ENCODE data around the gene XRN2.

XRN2 gene

GRCh38 chr20:21384308-21384892 is 81.3 kb downstream of the XRN2 start:
- Histone ChIP-seq H3K27me3 (ENCODE audit: control insufficient read depth, insufficient read depth, low read length) (no peaks in the 10 kb centered on the region), H3K4me1 (ENCODE audit: control insufficient read depth, insufficient read depth, low read length) (no peaks in the 10 kb centered on the region), H3K4me3 (ENCODE audit: low read length) (no peak overlapping the region), H3K36me3 (ENCODE audit: control insufficient read depth, insufficient read depth, low read length) (no peaks in the 10 kb centered on the region), H3K9ac (ENCODE audit: low read length) (no peak overlapping the region), H3K9me3 (ENCODE audit: control insufficient read depth, low read length) (no peaks in the 10 kb centered on the region)

- Histone ChIP-seq H3K4me3 (ENCODE audit: low read length) (no peak overlapping the region), H3K36me3 (ENCODE audit: control insufficient read depth, insufficient read depth, low read length) (no peaks in the 10 kb centered on the region), H3K9me3 (ENCODE audit: control insufficient read depth, low read length) (no peaks in the 10 kb centered on the region)
These were observed 83.0 kb downstream of the XRN2 start for GRCh38 chr20:21386111-21386510.

GRCh38 chr20:21387528-21387927 is 84.4 kb downstream of the XRN2 start:
- Histone ChIP-seq H3K27me3 (ENCODE audit: control insufficient read depth, insufficient read depth, low read length) (peaks cover 15% of the 10 kb centered on the region), H3K36me3 (ENCODE audit: control insufficient read depth, insufficient read depth, low read length) (no peaks in the 10 kb centered on the region), H3K4me1 (ENCODE audit: control insufficient read depth, insufficient read depth, low read length) (no peaks in the 10 kb centered on the region), H3K9ac (ENCODE audit: low read length) (no peak overlapping the region), H3K9me3 (ENCODE audit: control insufficient read depth, low read length) (no peaks in the 10 kb centered on the region), H3K4me3 (ENCODE audit: low read length) (no peak overlapping the region)

More at GRCh38 chr20:21386111-21386510, 83.0 kb downstream of the XRN2 start:
- H3K9ac ChIP-seq (ENCODE audit: low read length) = no peak overlapping the region
- peaks cover 1% of the 10 kb centered on the region for H3K27me3 ChIP-seq (ENCODE audit: control insufficient read depth, insufficient read depth, low read length)
- no peaks in the 10 kb centered on the region for H3K4me1 ChIP-seq (ENCODE audit: control insufficient read depth, insufficient read depth, low read length)

- no peak overlapping the region for H3K4me3 ChIP-seq (ENCODE audit: low read length)
- no peak overlapping the region for H3K9ac ChIP-seq (ENCODE audit: low read length)
- H3K27me3 ChIP-seq (ENCODE audit: control insufficient read depth, insufficient read depth, low read length) = peaks cover 26% of the 10 kb centered on the region
- H3K9me3 ChIP-seq (ENCODE audit: control insufficient read depth, low read length) = no peaks in the 10 kb centered on the region
- no peaks in the 10 kb centered on the region for H3K4me1 ChIP-seq (ENCODE audit: control insufficient read depth, insufficient read depth, low read length)
- H3K36me3 ChIP-seq (ENCODE audit: control insufficient read depth, insufficient read depth, low read length) = no peaks in the 10 kb centered on the region
These were observed 85.4 kb downstream of the XRN2 start for GRCh38 chr20:21388566-21388965.

GRCh38 chr20:21389368-21389767 is 86.2 kb downstream of the XRN2 start:
- Histone ChIP-seq H3K27me3 (ENCODE audit: control insufficient read depth, insufficient read depth, low read length) (peaks cover 34% of the 10 kb centered on the region), H3K9ac (ENCODE audit: low read length) (no peak overlapping the region), H3K36me3 (ENCODE audit: control insufficient read depth, insufficient read depth, low read length) (no peaks in the 10 kb centered on the region), H3K4me1 (ENCODE audit: control insufficient read depth, insufficient read depth, low read length) (no peaks in the 10 kb centered on the region), H3K9me3 (ENCODE audit: control insufficient read depth, low read length) (no peaks in the 10 kb centered on the region), H3K4me3 (ENCODE audit: low read length) (no peak overlapping the region)

- Histone ChIP-seq H3K9me3 (ENCODE audit: control insufficient read depth, low read length) (no peaks in the 10 kb centered on the region), H3K4me3 (ENCODE audit: low read length) (no peak overlapping the region), H3K9ac (ENCODE audit: low read length) (no peak overlapping the region), H3K36me3 (ENCODE audit: control insufficient read depth, insufficient read depth, low read length) (no peaks in the 10 kb centered on the region), H3K27me3 (ENCODE audit: control insufficient read depth, insufficient read depth, low read length) (peaks cover 46% of the 10 kb centered on the region), H3K4me1 (ENCODE audit: control insufficient read depth, insufficient read depth, low read length) (no peaks in the 10 kb centered on the region)
These were observed 87.6 kb downstream of the XRN2 start for GRCh38 chr20:21390768-21391167.

GRCh38 chr20:21391185-21391971 is 88.2 kb downstream of the XRN2 start:
- no peaks in the 10 kb centered on the region for H3K4me1 ChIP-seq (ENCODE audit: control insufficient read depth, insufficient read depth, low read length)
- no peaks in the 10 kb centered on the region for H3K9me3 ChIP-seq (ENCODE audit: control insufficient read depth, low read length)
- no peak overlapping the region for H3K9ac ChIP-seq (ENCODE audit: low read length)
- H3K36me3 ChIP-seq (ENCODE audit: control insufficient read depth, insufficient read depth, low read length) = no peaks in the 10 kb centered on the region
- H3K4me3 ChIP-seq (ENCODE audit: low read length) = no peak overlapping the region
- H3K27me3 ChIP-seq (ENCODE audit: control insufficient read depth, insufficient read depth, low read length) = peaks cover 52% of the 10 kb centered on the region

- Histone ChIP-seq H3K27me3 (ENCODE audit: control insufficient read depth, insufficient read depth, low read length) (peaks cover 57% of the 10 kb centered on the region), H3K4me3 (ENCODE audit: low read length) (no peak overlapping the region), H3K9ac (ENCODE audit: low read length) (no peak overlapping the region), H3K36me3 (ENCODE audit: control insufficient read depth, insufficient read depth, low read length) (no peaks in the 10 kb centered on the region), H3K9me3 (ENCODE audit: control insufficient read depth, low read length) (no peaks in the 10 kb centered on the region), H3K4me1 (ENCODE audit: control insufficient read depth, insufficient read depth, low read length) (no peaks in the 10 kb centered on the region)
These were observed 88.8 kb downstream of the XRN2 start for GRCh38 chr20:21391972-21392352.

GRCh38 chr20:21393166-21393565 is 90.0 kb downstream of the XRN2 start:
- H3K9me3 ChIP-seq (ENCODE audit: control insufficient read depth, low read length) = no peaks in the 10 kb centered on the region
- no peak overlapping the region for H3K4me3 ChIP-seq (ENCODE audit: low read length)
- H3K27me3 ChIP-seq (ENCODE audit: control insufficient read depth, insufficient read depth, low read length) = peaks cover 69% of the 10 kb centered on the region
- H3K36me3 ChIP-seq (ENCODE audit: control insufficient read depth, insufficient read depth, low read length) = no peaks in the 10 kb centered on the region
- H3K4me1 ChIP-seq (ENCODE audit: control insufficient read depth, insufficient read depth, low read length) = no peaks in the 10 kb centered on the region
- H3K9ac ChIP-seq (ENCODE audit: low read length) = no peak overlapping the region

- no peaks in the 10 kb centered on the region for H3K9me3 ChIP-seq (ENCODE audit: control insufficient read depth, low read length)
- H3K36me3 ChIP-seq (ENCODE audit: control insufficient read depth, insufficient read depth, low read length) = no peaks in the 10 kb centered on the region
- H3K4me3 ChIP-seq (ENCODE audit: low read length) = no peak overlapping the region
- H3K4me1 ChIP-seq (ENCODE audit: control insufficient read depth, insufficient read depth, low read length) = no peaks in the 10 kb centered on the region
- peaks cover 77% of the 10 kb centered on the region for H3K27me3 ChIP-seq (ENCODE audit: control insufficient read depth, insufficient read depth, low read length)
- H3K9ac ChIP-seq (ENCODE audit: low read length) = no peak overlapping the region
These were observed 90.8 kb downstream of the XRN2 start for GRCh38 chr20:21393816-21394519.

GRCh38 chr20:21394551-21394950 is 91.4 kb downstream of the XRN2 start:
- Histone ChIP-seq H3K4me3 (ENCODE audit: low read length) (no peak overlapping the region), H3K9ac (ENCODE audit: low read length) (no peak overlapping the region), H3K4me1 (ENCODE audit: control insufficient read depth, insufficient read depth, low read length) (no peaks in the 10 kb centered on the region), H3K27me3 (ENCODE audit: control insufficient read depth, insufficient read depth, low read length) (peaks cover 82% of the 10 kb centered on the region), H3K36me3 (ENCODE audit: control insufficient read depth, insufficient read depth, low read length) (no peaks in the 10 kb centered on the region), H3K9me3 (ENCODE audit: control insufficient read depth, low read length) (no peaks in the 10 kb centered on the region)

- H3K4me1 ChIP-seq (ENCODE audit: control insufficient read depth, insufficient read depth, low read length) = no peaks in the 10 kb centered on the region
- H3K36me3 ChIP-seq (ENCODE audit: control insufficient read depth, insufficient read depth, low read length) = no peaks in the 10 kb centered on the region
These were observed 92.0 kb downstream of the XRN2 start for GRCh38 chr20:21395051-21395665.

More at GRCh38 chr20:21395051-21395665, 92.0 kb downstream of the XRN2 start:
- H3K9ac ChIP-seq (ENCODE audit: low read length) = no peak overlapping the region
- H3K9me3 ChIP-seq (ENCODE audit: control insufficient read depth, low read length) = no peaks in the 10 kb centered on the region
- no peak overlapping the region for H3K4me3 ChIP-seq (ENCODE audit: low read length)
- peaks cover 88% of the 10 kb centered on the region for H3K27me3 ChIP-seq (ENCODE audit: control insufficient read depth, insufficient read depth, low read length)

Measured in mucosa of stomach (tissue), 1 donor.